Adrenal gland (tissue), 5 donors: Measurements from ENCODE around the gene CALM1.

Source experiments
- CTCF ChIP-seq, 6 experiments: fragments of 450-650 bp in 4 of 6; fragments of 200-600 bp in 2 of 6; sonication (generic) in 1 of 6; IDR thresholded peaks; 1 replicate in 5 of 6; 2 replicates in 1 of 6; pipeline versions ENCODE4 v1.5.1 to v1.8.0; 2016 to 2021; ENCODE audit warnings: antibody characterized with exemption in 6 of 6, mild to moderate bottlenecking in 2 of 6, moderate library complexity in 1 of 6
- POLR2A ChIP-seq, 2 donors: fragments of 450-650 bp; IDR thresholded peaks; one replicate each; pipeline ENCODE4 v1.6.1; 2017; ENCODE audit warnings: antibody characterized with exemption in 2 of 2, mild to moderate bottlenecking in 2 of 2, moderate library complexity in 1 of 2
- donor health status: DM: no; HTN: no; CAD: no.

- TF ChIP-seq CTCF (IDR thresholded peaks at IDR 0.05) (no peak), POLR2A (IDR thresholded peaks at IDR 0.05) (no peak)
Observed at GRCh38 chr14:90388982-90389381, 7.8 kb upstream of the CALM1 start.
